WI38 (cell line): Measurements from ENCODE around the gene CCDC158.

Experiments used
- H3K4me3 ChIP-seq: 2 replicates; pipeline ENCODE4 v1.5.1; 2011; ENCODE audit warnings: low read depth, mild to moderate bottlenecking, control low read depth, low read length
- CTCF ChIP-seq: IDR thresholded peaks from 2 replicates; pipeline ENCODE4 v1.5.1; 2012; ENCODE audit warnings: low read depth, mild to moderate bottlenecking, control low read depth, low read length

The CCDC158 gene

GRCh38 chr4:76406081-76406480, 14.9 kb downstream of the CCDC158 start:
- no peak overlapping the region for H3K4me3 ChIP-seq
- TF ChIP-seq CTCF = no peak

- no peak for TF ChIP-seq CTCF
- H3K4me3 ChIP-seq = no peak overlapping the region
Measured at GRCh38 chr4:76401654-76402053, 19.3 kb downstream of the CCDC158 start.

DNA sequence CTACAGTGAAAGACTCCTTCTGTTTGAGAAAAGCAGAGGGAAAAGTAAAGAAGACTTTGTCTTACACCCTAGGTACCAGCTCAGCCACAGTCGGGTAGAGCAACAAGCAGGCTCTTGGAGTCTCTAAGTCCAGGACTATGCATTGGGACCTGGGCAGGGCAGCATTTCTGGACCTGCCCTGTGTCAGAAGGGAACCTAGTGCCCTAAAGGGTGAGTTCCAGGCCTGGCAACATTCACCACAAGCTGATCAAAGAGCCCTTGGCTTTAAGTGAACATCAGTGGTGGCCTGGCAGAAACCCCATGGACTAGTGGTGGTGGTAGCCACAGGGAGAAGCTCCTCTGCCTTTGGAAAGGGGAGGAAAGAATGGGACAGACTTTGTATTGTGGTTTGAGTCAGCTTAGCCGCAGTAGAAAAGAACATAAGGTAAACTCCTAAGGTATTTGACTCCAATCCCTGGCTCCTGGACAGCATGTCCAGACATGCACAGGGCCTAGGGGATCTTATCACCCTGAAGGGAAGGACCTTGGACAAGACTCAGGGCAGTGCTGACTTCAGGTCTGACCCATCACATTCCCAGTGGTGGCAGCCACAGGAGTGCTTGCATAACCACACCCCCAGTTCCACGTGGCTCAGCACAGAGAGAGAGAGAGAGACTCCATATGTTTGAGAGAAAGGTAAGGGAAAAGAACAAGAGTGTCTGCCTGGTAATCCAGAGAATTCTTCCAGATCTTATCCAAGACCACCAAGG, 32.6 kb downstream of the CCDC158 start:
- H3K4me3 ChIP-seq = no peak overlapping the region
- TF ChIP-seq CTCF = no peak

DNA sequence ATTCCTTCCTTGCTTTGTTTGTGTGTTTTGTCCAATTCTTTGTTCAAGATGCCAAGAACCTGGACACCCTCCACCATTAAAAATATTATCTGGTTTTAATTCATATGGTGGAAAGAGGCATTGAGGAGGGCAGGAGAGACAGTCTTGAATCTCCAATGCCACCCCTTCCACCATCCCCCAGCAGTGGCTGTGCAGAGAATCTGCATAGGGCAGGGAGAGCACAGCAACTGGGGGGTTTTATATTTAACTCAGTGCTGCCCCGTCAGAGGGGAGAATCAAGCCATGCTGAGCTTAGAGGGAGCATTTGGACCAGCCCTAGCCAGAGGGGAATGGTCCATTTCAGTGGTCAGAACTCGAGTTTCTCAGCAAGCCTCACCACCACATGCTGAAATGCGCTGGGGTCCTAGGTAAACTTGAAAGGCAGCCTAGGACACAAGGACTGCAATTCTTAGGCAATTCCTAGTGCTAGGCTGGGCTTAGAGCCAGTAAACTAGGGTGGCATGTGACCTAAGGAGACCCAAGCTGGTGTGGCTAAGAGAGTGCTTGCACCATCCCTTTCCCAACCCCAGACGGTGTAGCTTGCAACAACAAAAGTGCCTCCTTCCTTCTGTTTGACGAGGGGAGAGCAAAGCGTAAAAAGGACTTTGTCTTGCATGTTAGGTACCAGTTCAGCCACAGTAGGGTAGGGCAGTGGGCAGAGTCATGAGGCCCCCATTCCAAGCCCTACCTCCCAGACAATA, 34.2 kb downstream of the CCDC158 start:
- no peak for TF ChIP-seq CTCF
- no peak overlapping the region for H3K4me3 ChIP-seq

DNA sequence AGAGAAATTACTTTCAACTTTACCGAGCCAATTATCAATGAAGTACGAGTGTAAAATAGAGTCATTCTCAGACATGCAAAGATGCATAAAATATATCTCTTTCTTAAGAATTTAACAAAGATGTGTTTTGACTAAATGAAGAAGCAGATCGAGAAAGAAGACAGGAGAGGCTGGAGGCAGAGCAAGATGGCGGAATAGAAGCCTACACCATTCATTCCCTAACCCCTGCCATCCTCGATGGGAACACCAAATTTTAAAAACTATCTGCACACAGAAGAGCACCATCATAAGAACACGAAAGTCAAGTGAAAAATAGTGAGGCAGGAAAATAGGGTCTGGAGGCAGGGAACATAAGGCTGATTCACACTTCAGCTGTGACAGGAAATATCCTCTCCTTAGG, 35.0 kb downstream of the CCDC158 start:
- no peak overlapping the region for H3K4me3 ChIP-seq
- TF ChIP-seq CTCF = no peak

DNA sequence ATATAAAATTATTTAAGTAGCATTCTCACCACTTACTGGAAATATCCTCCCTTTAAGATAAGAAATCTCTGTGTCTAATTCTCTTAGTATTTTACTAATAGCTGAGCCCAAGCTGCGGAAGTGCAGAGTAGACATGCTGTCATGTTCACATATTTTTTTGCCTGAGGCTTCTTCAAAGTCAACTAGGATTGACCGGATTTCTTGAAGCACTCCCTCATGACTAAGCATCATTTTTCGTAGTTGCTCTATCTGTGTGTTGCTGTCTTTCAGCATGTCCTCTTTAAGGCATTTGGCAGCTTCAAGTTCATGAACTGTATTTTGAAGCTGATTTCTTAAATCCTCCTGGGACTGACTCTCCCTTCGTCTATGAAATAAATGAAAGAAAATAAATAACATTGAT, 36.9 kb downstream of the CCDC158 start:
- no peak for TF ChIP-seq CTCF
- H3K4me3 ChIP-seq = no peak overlapping the region

GRCh38 chr4:76383001-76383400, 37.9 kb downstream of the CCDC158 start:
- no peak for TF ChIP-seq CTCF
- no peak overlapping the region for H3K4me3 ChIP-seq
